Astrocyte of the hippocampus (primary cell): ENCODE results near the gene NECTIN2.
"Not testable (repeated sequence)": the region's sequence is repeated elsewhere in the genome, so short reads cannot be mapped to it uniquely, and the experiment has no call there.

Source experiments
- DNase-seq: peaks from one replicate; pipeline ENCODE4 v3.0.0; 2011; ENCODE audit warnings: low read depth, low spot score

NECTIN2 gene

GRCh38 chr19:44908074-44908835 lies 62.2 kb downstream of the NECTIN2 start:
- no peak for DNase-seq

- DNase-seq, result no peak
Observed at GRCh38 chr19:44908836-44909261, 62.8 kb downstream of the NECTIN2 start.

GRCh38 chr19:44909775-44910174 lies 63.7 kb downstream of the NECTIN2 start:
- DNase-seq, result no peak

- not testable (repeated sequence) for DNase-seq
Observed at GRCh38 chr19:44911896-44912295, 65.8 kb downstream of the NECTIN2 start.

GRCh38 chr19:44912854-44913253 lies 66.8 kb downstream of the NECTIN2 start:
- DNase-seq, result no peak

GRCh38 chr19:44913512-44914432 lies 67.7 kb downstream of the NECTIN2 start:
- DNase-seq, result not testable (repeated sequence)

GRCh38 chr19:44914433-44915206 lies 68.5 kb downstream of the NECTIN2 start, which contains the start of gene APOC1:
TSS of gene APOC1 (plus strand) at chr19:44914608. CDS start at chr19:44914892, 284 bp downstream.
- DNase-seq, result peak; percentile 91

- DNase-seq, result no peak
Observed at GRCh38 chr19:44924243-44924725, 78.2 kb downstream of the NECTIN2 start.

GRCh38 chr19:44925114-44925891 lies 79.2 kb downstream of the NECTIN2 start:
- peak; percentile 19 for DNase-seq

GRCh38 chr19:44926245-44927077 lies 80.4 kb downstream of the NECTIN2 start:
- DNase-seq, result not testable (repeated sequence)

- DNase-seq, result peak; percentile 68
Observed at GRCh38 chr19:44927746-44928145, 81.6 kb downstream of the NECTIN2 start.

- DNase-seq, result no peak
Observed at GRCh38 chr19:44930088-44930487, 84.0 kb downstream of the NECTIN2 start.

- DNase-seq, result no peak
Observed at GRCh38 chr19:44931541-44931940, 85.4 kb downstream of the NECTIN2 start.
